HEK293 (cell line): ENCODE data around the gene LAMA1.

Experiments used
- KLF16 ChIP-seq: fragments of 450-650 bp; formaldehyde crosslinking; IDR thresholded peaks from 2 replicates; pipeline ENCODE4 v1.5.1; 2017; ENCODE audit warnings: missing biosample characterization, missing genetic modification characterization
- ZNF174 ChIP-seq: fragments of 450-650 bp; formaldehyde crosslinking; IDR thresholded peaks from 2 replicates; pipeline ENCODE4 v1.5.0; 2017; ENCODE audit warnings: missing biosample characterization, mild to moderate bottlenecking, missing genetic modification characterization
- ZNF214 ChIP-seq: fragments of 450-650 bp; formaldehyde crosslinking; IDR thresholded peaks from 2 replicates; pipeline ENCODE4 v1.5.1; 2017; ENCODE audit warnings: missing biosample characterization, mild to moderate bottlenecking, missing genetic modification characterization, borderline replicate concordance
- ZNF610 ChIP-seq: fragments of 450-650 bp; formaldehyde crosslinking; IDR thresholded peaks from 2 replicates; pipeline ENCODE4 v1.5.1; 2016; ENCODE audit warnings: missing biosample characterization, missing genetic modification characterization, borderline replicate concordance
- TF ChIP-seq, protein P1 (sequence below): fragments of 450-650 bp; formaldehyde crosslinking; IDR thresholded peaks from 2 replicates; pipeline ENCODE4 v1.5.1; 2016; ENCODE audit warnings: missing biosample characterization, missing genetic modification characterization
- TF ChIP-seq, protein P2 (sequence below): fragments of 450-650 bp; formaldehyde crosslinking; IDR thresholded peaks from 2 replicates; pipeline ENCODE4 v1.5.1; 2017; ENCODE audit warnings: missing biosample characterization, missing genetic modification characterization
- TF ChIP-seq, protein P3 (sequence below): fragments of 450-650 bp; formaldehyde crosslinking; IDR thresholded peaks from 2 replicates; pipeline ENCODE4 v1.5.1; 2016; ENCODE audit warnings: missing biosample characterization, missing genetic modification characterization
- TF ChIP-seq, protein P4 (sequence below): fragments of 450-650 bp; formaldehyde crosslinking; IDR thresholded peaks from 2 replicates; pipeline ENCODE4 v1.5.1; 2016; ENCODE audit warnings: missing biosample characterization, missing genetic modification characterization, borderline replicate concordance
- TF ChIP-seq, protein P5 (sequence below): fragments of 450-650 bp; formaldehyde crosslinking; IDR thresholded peaks from 2 replicates; pipeline ENCODE4 v1.5.1; 2016; ENCODE audit warnings: missing biosample characterization, missing genetic modification characterization

DNA sequence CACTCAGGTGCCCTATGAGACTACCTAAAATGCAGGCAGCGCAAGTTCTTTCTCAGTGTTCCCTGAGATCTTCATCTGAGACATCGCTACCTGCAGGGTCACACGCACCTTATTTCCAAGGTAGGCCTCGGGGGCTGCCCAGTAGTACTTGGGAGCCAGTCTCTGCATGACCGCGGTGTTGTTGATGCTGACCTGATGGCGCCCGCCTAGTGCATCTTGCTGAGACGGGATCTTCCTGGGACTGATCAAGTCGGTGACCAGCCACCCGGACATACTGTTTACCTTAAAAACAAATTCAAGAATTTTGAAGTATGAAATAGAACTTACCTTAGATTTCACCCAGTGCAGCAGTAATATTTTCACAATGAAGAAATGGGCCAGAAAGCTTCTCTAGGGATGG, 80.1 kb downstream of the LAMA1 start:
- TF ChIP-seq, protein P1, sequence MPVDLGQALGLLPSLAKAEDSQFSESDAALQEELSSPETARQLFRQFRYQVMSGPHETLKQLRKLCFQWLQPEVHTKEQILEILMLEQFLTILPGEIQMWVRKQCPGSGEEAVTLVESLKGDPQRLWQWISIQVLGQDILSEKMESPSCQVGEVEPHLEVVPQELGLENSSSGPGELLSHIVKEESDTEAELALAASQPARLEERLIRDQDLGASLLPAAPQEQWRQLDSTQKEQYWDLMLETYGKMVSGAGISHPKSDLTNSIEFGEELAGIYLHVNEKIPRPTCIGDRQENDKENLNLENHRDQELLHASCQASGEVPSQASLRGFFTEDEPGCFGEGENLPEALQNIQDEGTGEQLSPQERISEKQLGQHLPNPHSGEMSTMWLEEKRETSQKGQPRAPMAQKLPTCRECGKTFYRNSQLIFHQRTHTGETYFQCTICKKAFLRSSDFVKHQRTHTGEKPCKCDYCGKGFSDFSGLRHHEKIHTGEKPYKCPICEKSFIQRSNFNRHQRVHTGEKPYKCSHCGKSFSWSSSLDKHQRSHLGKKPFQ, result no peak
- TF ChIP-seq, protein P2, sequence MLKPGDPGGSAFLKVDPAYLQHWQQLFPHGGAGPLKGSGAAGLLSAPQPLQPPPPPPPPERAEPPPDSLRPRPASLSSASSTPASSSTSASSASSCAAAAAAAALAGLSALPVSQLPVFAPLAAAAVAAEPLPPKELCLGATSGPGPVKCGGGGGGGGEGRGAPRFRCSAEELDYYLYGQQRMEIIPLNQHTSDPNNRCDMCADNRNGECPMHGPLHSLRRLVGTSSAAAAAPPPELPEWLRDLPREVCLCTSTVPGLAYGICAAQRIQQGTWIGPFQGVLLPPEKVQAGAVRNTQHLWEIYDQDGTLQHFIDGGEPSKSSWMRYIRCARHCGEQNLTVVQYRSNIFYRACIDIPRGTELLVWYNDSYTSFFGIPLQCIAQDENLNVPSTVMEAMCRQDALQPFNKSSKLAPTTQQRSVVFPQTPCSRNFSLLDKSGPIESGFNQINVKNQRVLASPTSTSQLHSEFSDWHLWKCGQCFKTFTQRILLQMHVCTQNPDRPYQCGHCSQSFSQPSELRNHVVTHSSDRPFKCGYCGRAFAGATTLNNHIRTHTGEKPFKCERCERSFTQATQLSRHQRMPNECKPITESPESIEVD (tag by site-specific recombination), result no peak
- TF ChIP-seq KLF16 (no peak), ZNF214 (tag by site-specific recombination) (no peak), ZNF610 (tag by site-specific recombination) (no peak), ZNF174 (tag by site-specific recombination) (no peak)
- TF ChIP-seq, protein P3, sequence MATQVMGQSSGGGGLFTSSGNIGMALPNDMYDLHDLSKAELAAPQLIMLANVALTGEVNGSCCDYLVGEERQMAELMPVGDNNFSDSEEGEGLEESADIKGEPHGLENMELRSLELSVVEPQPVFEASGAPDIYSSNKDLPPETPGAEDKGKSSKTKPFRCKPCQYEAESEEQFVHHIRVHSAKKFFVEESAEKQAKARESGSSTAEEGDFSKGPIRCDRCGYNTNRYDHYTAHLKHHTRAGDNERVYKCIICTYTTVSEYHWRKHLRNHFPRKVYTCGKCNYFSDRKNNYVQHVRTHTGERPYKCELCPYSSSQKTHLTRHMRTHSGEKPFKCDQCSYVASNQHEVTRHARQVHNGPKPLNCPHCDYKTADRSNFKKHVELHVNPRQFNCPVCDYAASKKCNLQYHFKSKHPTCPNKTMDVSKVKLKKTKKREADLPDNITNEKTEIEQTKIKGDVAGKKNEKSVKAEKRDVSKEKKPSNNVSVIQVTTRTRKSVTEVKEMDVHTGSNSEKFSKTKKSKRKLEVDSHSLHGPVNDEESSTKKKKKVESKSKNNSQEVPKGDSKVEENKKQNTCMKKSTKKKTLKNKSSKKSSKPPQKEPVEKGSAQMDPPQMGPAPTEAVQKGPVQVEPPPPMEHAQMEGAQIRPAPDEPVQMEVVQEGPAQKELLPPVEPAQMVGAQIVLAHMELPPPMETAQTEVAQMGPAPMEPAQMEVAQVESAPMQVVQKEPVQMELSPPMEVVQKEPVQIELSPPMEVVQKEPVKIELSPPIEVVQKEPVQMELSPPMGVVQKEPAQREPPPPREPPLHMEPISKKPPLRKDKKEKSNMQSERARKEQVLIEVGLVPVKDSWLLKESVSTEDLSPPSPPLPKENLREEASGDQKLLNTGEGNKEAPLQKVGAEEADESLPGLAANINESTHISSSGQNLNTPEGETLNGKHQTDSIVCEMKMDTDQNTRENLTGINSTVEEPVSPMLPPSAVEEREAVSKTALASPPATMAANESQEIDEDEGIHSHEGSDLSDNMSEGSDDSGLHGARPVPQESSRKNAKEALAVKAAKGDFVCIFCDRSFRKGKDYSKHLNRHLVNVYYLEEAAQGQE (tag by site-specific recombination), result no peak
- TF ChIP-seq, protein P4, sequence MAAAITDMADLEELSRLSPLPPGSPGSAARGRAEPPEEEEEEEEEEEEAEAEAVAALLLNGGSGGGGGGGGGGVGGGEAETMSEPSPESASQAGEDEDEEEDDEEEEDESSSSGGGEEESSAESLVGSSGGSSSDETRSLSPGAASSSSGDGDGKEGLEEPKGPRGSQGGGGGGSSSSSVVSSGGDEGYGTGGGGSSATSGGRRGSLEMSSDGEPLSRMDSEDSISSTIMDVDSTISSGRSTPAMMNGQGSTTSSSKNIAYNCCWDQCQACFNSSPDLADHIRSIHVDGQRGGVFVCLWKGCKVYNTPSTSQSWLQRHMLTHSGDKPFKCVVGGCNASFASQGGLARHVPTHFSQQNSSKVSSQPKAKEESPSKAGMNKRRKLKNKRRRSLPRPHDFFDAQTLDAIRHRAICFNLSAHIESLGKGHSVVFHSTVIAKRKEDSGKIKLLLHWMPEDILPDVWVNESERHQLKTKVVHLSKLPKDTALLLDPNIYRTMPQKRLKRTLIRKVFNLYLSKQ (tag by site-specific recombination), result no peak
- TF ChIP-seq, protein P5, sequence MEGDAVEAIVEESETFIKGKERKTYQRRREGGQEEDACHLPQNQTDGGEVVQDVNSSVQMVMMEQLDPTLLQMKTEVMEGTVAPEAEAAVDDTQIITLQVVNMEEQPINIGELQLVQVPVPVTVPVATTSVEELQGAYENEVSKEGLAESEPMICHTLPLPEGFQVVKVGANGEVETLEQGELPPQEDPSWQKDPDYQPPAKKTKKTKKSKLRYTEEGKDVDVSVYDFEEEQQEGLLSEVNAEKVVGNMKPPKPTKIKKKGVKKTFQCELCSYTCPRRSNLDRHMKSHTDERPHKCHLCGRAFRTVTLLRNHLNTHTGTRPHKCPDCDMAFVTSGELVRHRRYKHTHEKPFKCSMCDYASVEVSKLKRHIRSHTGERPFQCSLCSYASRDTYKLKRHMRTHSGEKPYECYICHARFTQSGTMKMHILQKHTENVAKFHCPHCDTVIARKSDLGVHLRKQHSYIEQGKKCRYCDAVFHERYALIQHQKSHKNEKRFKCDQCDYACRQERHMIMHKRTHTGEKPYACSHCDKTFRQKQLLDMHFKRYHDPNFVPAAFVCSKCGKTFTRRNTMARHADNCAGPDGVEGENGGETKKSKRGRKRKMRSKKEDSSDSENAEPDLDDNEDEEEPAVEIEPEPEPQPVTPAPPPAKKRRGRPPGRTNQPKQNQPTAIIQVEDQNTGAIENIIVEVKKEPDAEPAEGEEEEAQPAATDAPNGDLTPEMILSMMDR, result no peak
